ENCODE measurements around the gene CUBN. TPM values are rescaled to one million over a fixed set of nuclear protein-coding genes. Genes with fewer than 3 reads are reported as not detected.

CUBN gene
- total and polyA plus RNA-seq, 10 of the 15 experiments (the other 5 are each of a cell fraction or from before 2014, with no cell fraction given) = under 0.01 to 0.14 (median 0.02) TPM; not detected in 6

- Histone ChIP-seq H3K4me2 (ENCODE audit: control insufficient read depth, insufficient read depth) (no peak overlapping the region), H3K79me2 (ENCODE audit: control insufficient read depth, insufficient read depth, low read length) (no peaks in the 10 kb centered on the region), H3K4me3 (no peak overlapping the region), H3K9ac (ENCODE audit: control insufficient read depth, insufficient read depth, low read length) (no peak overlapping the region), H2AFZ (ENCODE audit: control insufficient read depth, low read depth, low read length) (no peak overlapping the region), H3K4me1 (ENCODE audit: control insufficient read depth, insufficient read depth, low read length) (no peaks in the 10 kb centered on the region), H3K27ac (ENCODE audit: control insufficient read depth, insufficient read depth) (no peak overlapping the region), H4K20me1 (ENCODE audit: control insufficient read depth, insufficient read depth) (no peaks in the 10 kb centered on the region), H3K36me3 (ENCODE audit: control insufficient read depth in 2 of 2, insufficient read depth in 2 of 2, low read length in 1 of 2) (no peaks in the 10 kb centered on the region), H3K9me3 (replicated peaks; ENCODE audit: control insufficient read depth, insufficient read depth, low read length) (no peaks in the 10 kb centered on the region), H3K27me3 (replicated peaks in 1 of 2; ENCODE audit: control insufficient read depth in 2 of 2, insufficient read depth in 2 of 2, low read length in 1 of 2) (no peaks in the 10 kb centered on the region)
- no peak for TF ChIP-seq SUPT20H (IDR thresholded peaks at IDR 0.05; ENCODE audit: borderline replicate concordance, control insufficient read depth, low read depth, low read length)
- TF ChIP-seq SIX5 (IDR thresholded peaks at IDR 0.05; ENCODE audit: low read depth, low read length, severe bottlenecking) = no peak
- TF ChIP-seq ZZZ3 (IDR thresholded peaks at IDR 0.05; ENCODE audit: control insufficient read depth, insufficient read length, low read depth) = no peak
- TF ChIP-seq ATF3 (IDR thresholded peaks at IDR 0.05; ENCODE audit: borderline replicate concordance, extremely low read depth, low read depth, low read length) = no peak
- no peak for TF ChIP-seq TBL1XR1 (IDR thresholded peaks at IDR 0.05; ENCODE audit: low read depth, low read length)
- no peak for TF ChIP-seq E2F8 (IDR thresholded peaks at IDR 0.05; ENCODE audit: low read depth, partially characterized antibody)
- TF ChIP-seq NFXL1 (IDR thresholded peaks at IDR 0.05; ENCODE audit: borderline replicate concordance) = no peak
- no peak for TF ChIP-seq MTA3 (IDR thresholded peaks at IDR 0.05; ENCODE audit: borderline replicate concordance, low read length)
- TF ChIP-seq MLLT1 (IDR thresholded peaks at IDR 0.05) = no peak
- no peak for TF ChIP-seq RBBP5 (conservative IDR thresholded peaks at IDR 0.05)
- TF ChIP-seq HCFC1 (IDR thresholded peaks at IDR 0.05; ENCODE audit: low read length) = no peak
- TF ChIP-seq LARP7 (IDR thresholded peaks at IDR 0.05) = no peak
- ATAC-seq (no peak), FAIRE-seq (no peak), DNase-seq (ENCODE audit: low read depth, low spot score) (no peak)
- ChIA-PET SMC1A (ENCODE audit: uncharacterized antibody, unreplicated experiment) (no interaction called here), CTCF (no interaction called here), POLR2A (no interaction called here), RAD21 (ENCODE audit: unreplicated experiment) (no interaction called here)
- in situ Hi-C loops (cut with MboI) = no loop called here
- intact Hi-C loops (cut with micrococcal nuclease; ENCODE audit: unreplicated experiment) = no loop called here
- no TSS peak for BruUV-seq (replicated peaks)
- 63% methylated on average over 8 of the region's 8 CpGs for WGBS (ENCODE audit: insufficient coverage, insufficient replicate concordance, low lambda C conversion rate, missing lambda C conversion rate)
These were observed 186.0 kb downstream of the CUBN start for GRCh38 chr10:16943295-16944285.

All from GM12878 (cell line).